Neural cell (in vitro differentiated cells): ENCODE measurements around the gene WASHC2A.
A peak's percentile ranks its signal among the peaks of the same experiment; 100 is the strongest.
"Not testable (repeated sequence)": the region's sequence is repeated elsewhere in the genome, so short reads cannot be mapped to it uniquely, and the experiment has no call there.

ENCODE experiments used
- EP300 ChIP-seq: fragments of 450-650 bp; conservative IDR thresholded peaks from 2 replicates; pipeline ENCODE4 v1.6.1; 2014; ENCODE audit warnings: antibody characterized with exemption, mild to moderate bottlenecking, moderate library complexity; ENCODE audit not compliant: poor library complexity, severe bottlenecking
- EZH2 ChIP-seq: fragments of 200-600, 300-800 bp; shearing (Covaris generic), sonication (generic); IDR thresholded peaks from 2 replicates; pipeline ENCODE4 v1.6.1; 2014; ENCODE audit warnings: antibody characterized with exemption, low read length, borderline replicate concordance, mild to moderate bottlenecking; ENCODE audit not compliant: insufficient read depth, poor library complexity, severe bottlenecking

DNA sequence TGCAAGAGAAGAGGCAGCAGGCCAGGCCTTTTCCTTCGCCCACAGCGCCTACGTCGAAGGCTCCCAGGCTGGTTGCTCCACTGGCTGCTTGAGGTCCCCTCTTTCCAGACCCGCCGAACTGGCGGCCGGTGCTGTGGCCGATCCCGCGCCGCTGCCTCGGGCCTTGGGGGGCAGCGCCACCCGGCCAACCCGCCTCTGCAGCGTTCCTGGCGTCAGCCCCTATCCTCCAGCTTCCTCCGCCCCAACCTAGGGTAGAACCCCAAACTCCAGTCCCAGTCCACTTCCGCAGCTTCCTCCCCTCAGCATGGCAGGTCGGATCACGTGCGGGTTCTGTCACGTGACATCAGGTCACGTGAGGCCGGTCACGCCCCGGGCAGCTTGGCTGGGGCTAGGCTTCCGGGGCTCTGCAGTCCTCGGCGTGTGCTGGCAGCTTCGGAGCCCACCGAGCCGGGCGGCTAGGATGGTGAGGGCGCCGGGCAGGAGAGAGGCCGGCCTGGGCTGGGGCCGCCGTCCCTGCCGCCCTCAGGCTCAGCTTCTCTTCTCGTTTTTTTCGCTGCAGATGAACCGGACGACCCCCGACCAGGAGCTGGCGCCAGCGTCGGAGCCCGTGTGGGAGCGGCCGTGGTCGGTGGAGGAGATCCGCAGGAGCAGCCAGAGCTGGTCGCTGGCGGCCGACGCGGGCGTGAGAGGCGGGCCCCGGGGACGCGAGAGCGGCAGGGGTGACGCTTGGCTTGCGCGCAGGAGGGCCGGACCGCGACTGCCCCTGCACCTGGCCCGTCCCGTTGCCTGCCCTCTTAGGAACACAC is at the start of gene WASHC2A:
- TF ChIP-seq EZH2, result not testable (repeated sequence)
- peak; percentile 20 for TF ChIP-seq EP300
